Suprapubic skin (tissue), 4 donors: ENCODE results near the gene SAMD4A.

ENCODE experiments used
- POLR2A ChIP-seq, 2 donors: fragments of 450-650 bp; IDR thresholded peaks; one replicate each; pipeline ENCODE4 v1.6.1; 2017; ENCODE audit warnings: antibody characterized with exemption in 2 of 2, mild to moderate bottlenecking in 2 of 2, moderate library complexity in 2 of 2
- POLR2AphosphoS5 ChIP-seq, 3 donors: sonication (generic); formaldehyde crosslinking; IDR thresholded peaks; one replicate each; pipeline ENCODE4 v1.6.1; 2017; ENCODE audit warnings: antibody characterized with exemption in 3 of 3
- TF ChIP-seq, protein P1 (sequence below), 2 donors: fragments of 200-600 bp in 1 of 2; fragments of 450-650 bp in 1 of 2; sonication (generic) in 1 of 2; IDR thresholded peaks; one replicate each; pipeline ENCODE4 v1.5.1; 2016 to 2019; ENCODE audit warnings: antibody characterized with exemption in 2 of 2, mild to moderate bottlenecking in 1 of 2, moderate library complexity in 1 of 2

GRCh38 chr14:54564868-54565784 is 1.8 kb upstream of the SAMD4A start:
- TF ChIP-seq, protein P1, sequence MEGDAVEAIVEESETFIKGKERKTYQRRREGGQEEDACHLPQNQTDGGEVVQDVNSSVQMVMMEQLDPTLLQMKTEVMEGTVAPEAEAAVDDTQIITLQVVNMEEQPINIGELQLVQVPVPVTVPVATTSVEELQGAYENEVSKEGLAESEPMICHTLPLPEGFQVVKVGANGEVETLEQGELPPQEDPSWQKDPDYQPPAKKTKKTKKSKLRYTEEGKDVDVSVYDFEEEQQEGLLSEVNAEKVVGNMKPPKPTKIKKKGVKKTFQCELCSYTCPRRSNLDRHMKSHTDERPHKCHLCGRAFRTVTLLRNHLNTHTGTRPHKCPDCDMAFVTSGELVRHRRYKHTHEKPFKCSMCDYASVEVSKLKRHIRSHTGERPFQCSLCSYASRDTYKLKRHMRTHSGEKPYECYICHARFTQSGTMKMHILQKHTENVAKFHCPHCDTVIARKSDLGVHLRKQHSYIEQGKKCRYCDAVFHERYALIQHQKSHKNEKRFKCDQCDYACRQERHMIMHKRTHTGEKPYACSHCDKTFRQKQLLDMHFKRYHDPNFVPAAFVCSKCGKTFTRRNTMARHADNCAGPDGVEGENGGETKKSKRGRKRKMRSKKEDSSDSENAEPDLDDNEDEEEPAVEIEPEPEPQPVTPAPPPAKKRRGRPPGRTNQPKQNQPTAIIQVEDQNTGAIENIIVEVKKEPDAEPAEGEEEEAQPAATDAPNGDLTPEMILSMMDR (IDR thresholded peaks at IDR 0.05), result peak in 1 of 2 donors; percentile 15
- TF ChIP-seq POLR2A (IDR thresholded peaks at IDR 0.05) (peak in 1 of 2 donors; percentile 11), POLR2AphosphoS5 (IDR thresholded peaks at IDR 0.05) (no peak)
